Activated naive CD4-positive, alpha-beta T cell treated with anti-CD3 and anti-CD28 coated beads, Interleukin-2, amount 10 ng/mL, durations not matched to agents 7 days and 5 days (primary cell): Measurements from ENCODE around the gene SP110.
"Not testable (repeated sequence)": the region's sequence is repeated elsewhere in the genome, so short reads cannot be mapped to it uniquely, and the experiment has no call there.

Source experiments
- CTCF ChIA-PET: fragments of 350-600 bp; sonication (Branson Sonifier 250); formaldehyde crosslinking; loops from one replicate; lab custom pipeline; 2021; ENCODE audit warnings: antibody characterized with exemption; lab: Charles Lee
- DNase-seq: peaks from one replicate; pipeline ENCODE4 v3.0.0-alpha.2; 2020
- H3K27ac Mint-ChIP-seq: one replicate; pipeline ENCODE4 v1.8.0; 2021; ENCODE audit warnings: mild to moderate bottlenecking, moderate library complexity, mixed read lengths
- H3K27me3 Mint-ChIP-seq: one replicate; pipeline ENCODE4 v1.8.0; 2021; ENCODE audit warnings: mild to moderate bottlenecking, mixed read lengths
- H3K36me3 Mint-ChIP-seq: one replicate; pipeline ENCODE4 v1.8.0; 2021; ENCODE audit warnings: mixed read lengths
- H3K4me1 Mint-ChIP-seq: one replicate; pipeline ENCODE4 v1.8.0; 2021; ENCODE audit warnings: mixed read lengths
- H3K4me3 Mint-ChIP-seq: one replicate; pipeline ENCODE4 v1.8.0; 2021; ENCODE audit warnings: mild to moderate bottlenecking, moderate library complexity, mixed read lengths
- H3K9me3 Mint-ChIP-seq: one replicate; pipeline ENCODE4 v1.8.0; 2021; ENCODE audit warnings: mixed read lengths

SP110 gene

GRCh38 chr2:230137902-230138539 lies 81.8 kb downstream of the SP110 start:
- Mint-ChIP-seq H3K27me3 (peaks cover 11% of the 10 kb centered on the region), H3K9me3 (peaks cover 17% of the 10 kb centered on the region), H3K4me1 (no peaks in the 10 kb centered on the region), H3K4me3 (no peak overlapping the region), H3K27ac (no peak overlapping the region), H3K36me3 (no peaks in the 10 kb centered on the region)
- no peak for DNase-seq
- CTCF ChIA-PET, result no interaction called here

- Mint-ChIP-seq H3K27me3 (no peaks in the 10 kb centered on the region), H3K4me1 (no peaks in the 10 kb centered on the region), H3K4me3 (no peak overlapping the region), H3K36me3 (peaks cover 2% of the 10 kb centered on the region), H3K9me3 (peaks cover 3% of the 10 kb centered on the region), H3K27ac (no peak overlapping the region)
- CTCF ChIA-PET, result interaction anchor here (1.7 kb wide), 1 partner anchor 25 kb away, joined by 4 read pairs; no protein-coding TSS in a partner anchor
- DNase-seq, result no peak
Measured at GRCh38 chr2:230135130-230135525, 84.7 kb downstream of the SP110 start.

GRCh38 chr2:230134496-230135129 lies 85.2 kb downstream of the SP110 start:
- CTCF ChIA-PET, result interaction anchor here (1.7 kb wide), 1 partner anchor 25 kb away, joined by 4 read pairs; no protein-coding TSS in a partner anchor
- DNase-seq, result no peak
- Mint-ChIP-seq H3K27me3 (no peaks in the 10 kb centered on the region), H3K27ac (no peak overlapping the region), H3K9me3 (no peaks in the 10 kb centered on the region), H3K4me3 (no peak overlapping the region), H3K36me3 (peaks cover 2% of the 10 kb centered on the region), H3K4me1 (no peaks in the 10 kb centered on the region)

GRCh38 chr2:230131366-230131765 lies 88.4 kb downstream of the SP110 start:
- DNase-seq, result no peak
- Mint-ChIP-seq H3K27me3 (peaks cover 3% of the 10 kb centered on the region), H3K36me3 (peaks cover 2% of the 10 kb centered on the region), H3K4me3 (no peak overlapping the region), H3K4me1 (no peaks in the 10 kb centered on the region), H3K9me3 (no peaks in the 10 kb centered on the region), H3K27ac (no peak overlapping the region)
- CTCF ChIA-PET, result no interaction called here

- H3K4me3 Mint-ChIP-seq, result no peak overlapping the region
- no peak overlapping the region for H3K27ac Mint-ChIP-seq
- CTCF ChIA-PET, result no interaction called here
- no peak for DNase-seq
- no peaks in the 10 kb centered on the region for H3K9me3 Mint-ChIP-seq
- peaks cover 4% of the 10 kb centered on the region for H3K27me3 Mint-ChIP-seq
- H3K36me3 Mint-ChIP-seq, result peaks cover 2% of the 10 kb centered on the region
- H3K4me1 Mint-ChIP-seq, result no peaks in the 10 kb centered on the region
Measured at GRCh38 chr2:230130668-230131364, 89.0 kb downstream of the SP110 start.

- peaks cover 2% of the 10 kb centered on the region for H3K36me3 Mint-ChIP-seq
- no peaks in the 10 kb centered on the region for H3K9me3 Mint-ChIP-seq
- no peak overlapping the region for H3K4me3 Mint-ChIP-seq
- H3K27ac Mint-ChIP-seq, result no peak overlapping the region
- H3K27me3 Mint-ChIP-seq, result peaks cover 8% of the 10 kb centered on the region
- no peak for DNase-seq
- CTCF ChIA-PET, result interaction anchor here (1.7 kb wide), 1 partner anchor 30 kb away, joined by 4 read pairs; no protein-coding TSS in a partner anchor
- H3K4me1 Mint-ChIP-seq, result peaks cover 11% of the 10 kb centered on the region
Measured at GRCh38 chr2:230129343-230129742, 90.4 kb downstream of the SP110 start.

GRCh38 chr2:230128623-230129342 lies 91.0 kb downstream of the SP110 start:
- peaks cover 11% of the 10 kb centered on the region for H3K4me1 Mint-ChIP-seq
- H3K9me3 Mint-ChIP-seq, result no peaks in the 10 kb centered on the region
- DNase-seq, result no peak
- CTCF ChIA-PET, result interaction anchor here (1.7 kb wide), 1 partner anchor 30 kb away, joined by 4 read pairs; no protein-coding TSS in a partner anchor
- peaks cover 2% of the 10 kb centered on the region for H3K36me3 Mint-ChIP-seq
- H3K27me3 Mint-ChIP-seq, result peaks cover 11% of the 10 kb centered on the region
- H3K4me3 Mint-ChIP-seq, result no peak overlapping the region
- no peak overlapping the region for H3K27ac Mint-ChIP-seq

GRCh38 chr2:230127195-230127594 lies 92.6 kb downstream of the SP110 start:
- peaks cover 11% of the 10 kb centered on the region for H3K27me3 Mint-ChIP-seq
- CTCF ChIA-PET, result no interaction called here
- H3K4me1 Mint-ChIP-seq, result peaks cover 11% of the 10 kb centered on the region
- H3K9me3 Mint-ChIP-seq, result no peaks in the 10 kb centered on the region
- DNase-seq, result no peak
- H3K4me3 Mint-ChIP-seq, result no peak overlapping the region
- H3K27ac Mint-ChIP-seq, result no peak overlapping the region
- H3K36me3 Mint-ChIP-seq, result no peaks in the 10 kb centered on the region

- Mint-ChIP-seq H3K4me1 (peaks cover 11% of the 10 kb centered on the region), H3K9me3 (peaks cover 7% of the 10 kb centered on the region), H3K4me3 (no peak overlapping the region), H3K27ac (no peak overlapping the region), H3K27me3 (peaks cover 11% of the 10 kb centered on the region), H3K36me3 (no peaks in the 10 kb centered on the region)
- DNase-seq, result no peak
- CTCF ChIA-PET, result no interaction called here
Measured at GRCh38 chr2:230124757-230125431, 94.9 kb downstream of the SP110 start.

GRCh38 chr2:230124235-230124634 lies 95.5 kb downstream of the SP110 start:
- Mint-ChIP-seq H3K27me3 (peaks cover 11% of the 10 kb centered on the region), H3K9me3 (peaks cover 10% of the 10 kb centered on the region), H3K36me3 (no peaks in the 10 kb centered on the region), H3K4me1 (peaks cover 11% of the 10 kb centered on the region), H3K27ac (no peak overlapping the region), H3K4me3 (no peak overlapping the region)
- CTCF ChIA-PET, result no interaction called here
- DNase-seq, result no peak

- H3K4me3 Mint-ChIP-seq, H3K4me1 Mint-ChIP-seq, H3K27me3 Mint-ChIP-seq, DNase-seq, H3K27ac Mint-ChIP-seq, H3K36me3 Mint-ChIP-seq, CTCF ChIA-PET: not testable (repeated sequence)
- H3K9me3 Mint-ChIP-seq, result peaks cover 12% of the 10 kb centered on the region
Measured at GRCh38 chr2:230120376-230120775, 99.4 kb downstream of the SP110 start.

GRCh38 chr2:230119827-230120226 lies 100.0 kb downstream of the SP110 start:
- DNase-seq, H3K4me1 Mint-ChIP-seq, H3K27ac Mint-ChIP-seq, CTCF ChIA-PET, H3K27me3 Mint-ChIP-seq, H3K4me3 Mint-ChIP-seq, H3K36me3 Mint-ChIP-seq: not testable (repeated sequence)
- H3K9me3 Mint-ChIP-seq, result peaks cover 12% of the 10 kb centered on the region
